Mesenchymal stem cell (in vitro differentiated cells and primary cell): ENCODE data around the gene CLTCL1.

Experiments
- DNase-seq: peaks from one replicate; pipeline ENCODE4 v3.0.0-alpha.2; 2013
- H2AFZ ChIP-seq: one replicate; pipeline ENCODE4 v1.6.1; 2013; ENCODE audit warnings: low read depth, mild to moderate bottlenecking, control low read depth, inconsistent platforms, low read length, moderate library complexity
- H2AK5ac ChIP-seq: 2 replicates; pipeline ENCODE4 v1.6.1; 2013; ENCODE audit warnings: low read length, moderate library complexity, mild to moderate bottlenecking, inconsistent platforms; ENCODE audit not compliant: severe bottlenecking
- H2BK120ac ChIP-seq: one replicate; pipeline ENCODE4 v1.6.1; 2013; ENCODE audit warnings: low read depth, mild to moderate bottlenecking, inconsistent platforms, low read length, moderate library complexity
- H2BK12ac ChIP-seq, 2 experiments: one replicate each; pipeline ENCODE4 v1.6.1; 2013; ENCODE audit warnings: inconsistent platforms in 2 of 2, low read length in 2 of 2, mild to moderate bottlenecking in 2 of 2, moderate library complexity in 2 of 2, control low read depth in 1 of 2
- H2BK15ac ChIP-seq: one replicate; pipeline ENCODE4 v1.6.1; 2013; ENCODE audit warnings: mild to moderate bottlenecking, low read depth, inconsistent platforms; ENCODE audit not compliant: poor library complexity, severe bottlenecking
- H2BK5ac ChIP-seq: 2 replicates; pipeline ENCODE4 v1.6.1; 2013; ENCODE audit warnings: low read depth, mild to moderate bottlenecking, low read length, control low read depth, inconsistent platforms; ENCODE audit not compliant: poor library complexity, severe bottlenecking
- H3K14ac ChIP-seq, 2 experiments: one replicate each; pipeline ENCODE4 v1.6.1; 2013; ENCODE audit warnings: inconsistent platforms in 2 of 2, low read length in 2 of 2, control low read depth in 1 of 2, mild to moderate bottlenecking in 1 of 2, moderate library complexity in 1 of 2
- H3K18ac ChIP-seq, 2 experiments: one replicate each; pipeline ENCODE4 v1.6.1; 2013; ENCODE audit warnings: inconsistent platforms in 2 of 2, low read length in 2 of 2, control low read depth in 1 of 2, low read depth in 1 of 2, mild to moderate bottlenecking in 1 of 2
- H3K23ac ChIP-seq, 2 experiments: one replicate each; pipeline ENCODE4 v1.6.1; 2013; ENCODE audit warnings: inconsistent platforms in 2 of 2, low read length in 2 of 2, mild to moderate bottlenecking in 2 of 2, moderate library complexity in 2 of 2, control low read depth in 1 of 2
- H3K27ac ChIP-seq: 2 replicates; pipeline ENCODE4 v1.5.1; 2013; ENCODE audit warnings: mild to moderate bottlenecking, moderate library complexity, low read length, control low read depth, inconsistent platforms; ENCODE audit not compliant: poor library complexity, severe bottlenecking
- H3K27me3 ChIP-seq, 2 experiments: 2 replicates each; pipeline versions ENCODE4 v1.6.1 to v1.7.0; 2013; ENCODE audit warnings: low read length in 2 of 2, mild to moderate bottlenecking in 2 of 2, moderate library complexity in 2 of 2, control low read depth in 1 of 2, inconsistent platforms in 1 of 2; ENCODE audit not compliant: control insufficient read depth in 1 of 2, insufficient read depth in 1 of 2
- H3K36me3 ChIP-seq, 2 experiments: 2 replicates each; pipeline versions ENCODE4 v1.6.1 to v1.7.0; 2013; ENCODE audit warnings: low read length in 2 of 2, control low read depth in 1 of 2, inconsistent platforms in 1 of 2, low read depth in 1 of 2, mild to moderate bottlenecking in 1 of 2; ENCODE audit not compliant: insufficient read depth in 2 of 2, control insufficient read depth in 1 of 2
- H3K4ac ChIP-seq, 2 experiments: one replicate each; pipeline ENCODE4 v1.6.1; 2013; ENCODE audit warnings: inconsistent platforms in 2 of 2, low read length in 2 of 2, mild to moderate bottlenecking in 2 of 2, moderate library complexity in 2 of 2, control low read depth in 1 of 2, low read depth in 1 of 2
- H3K4me1 ChIP-seq: 2 replicates; pipeline ENCODE4 v1.6.1; 2013; ENCODE audit warnings: low read depth, low read length, control low read depth; ENCODE audit not compliant: control insufficient read depth, insufficient read depth
- H3K4me2 ChIP-seq: 2 replicates; pipeline ENCODE4 v1.6.1; 2013; ENCODE audit warnings: low read length, mild to moderate bottlenecking, inconsistent platforms; ENCODE audit not compliant: poor library complexity, severe bottlenecking
- H3K4me3 ChIP-seq, 2 experiments: 2 replicates each; pipeline versions ENCODE4 v1.5.1 to v1.7.0; 2013; ENCODE audit warnings: low read length in 2 of 2, mild to moderate bottlenecking in 2 of 2, control low read depth in 1 of 2, low read depth in 1 of 2; ENCODE audit not compliant: insufficient read depth in 1 of 2
- H3K79me1 ChIP-seq: replicated peaks from 2 replicates; pipeline ENCODE4 v1.6.1; 2013; ENCODE audit warnings: mild to moderate bottlenecking, control low read depth, low read length, inconsistent platforms; ENCODE audit not compliant: poor library complexity, severe bottlenecking
- H3K9ac ChIP-seq: 2 replicates; pipeline ENCODE4 v1.7.0; 2013; ENCODE audit warnings: mild to moderate bottlenecking, low read length, moderate library complexity
- H3K9me3 ChIP-seq: 2 replicates; pipeline ENCODE4 v1.7.0; 2013; ENCODE audit warnings: mild to moderate bottlenecking, low read length; ENCODE audit not compliant: control insufficient read depth
- H4K8ac ChIP-seq: one replicate; pipeline ENCODE4 v1.6.1; 2013; ENCODE audit warnings: inconsistent platforms, mild to moderate bottlenecking, low read length, moderate library complexity
- H4K91ac ChIP-seq: one replicate; pipeline ENCODE4 v1.6.1; 2013; ENCODE audit warnings: mild to moderate bottlenecking, low read length, inconsistent platforms
- WGBS: methylation state at CpG from one replicate; pipeline ENCODE4 v1.1.7; 2013; ENCODE audit warnings: mixed read lengths; 5-methylcytosine and 5-hydroxymethylcytosine counted together

The CLTCL1 gene

GRCh38 chr22:19183216-19183615 lies 108.3 kb downstream of the CLTCL1 start:
- WGBS = 90% methylated on average over 9 of the region's 9 CpGs
- Histone ChIP-seq H2BK15ac (no peak overlapping the region), H2BK12ac (no peak overlapping the region), H3K4me2 (no peak overlapping the region), H3K23ac (no peak overlapping the region), H3K9me3 (no peaks in the 10 kb centered on the region), H3K4me1 (peaks cover 11% of the 10 kb centered on the region), H3K4me3 (no peak overlapping the region), H3K4ac (no peak overlapping the region), H3K18ac (no peak overlapping the region), H3K27ac (no peak overlapping the region), H3K36me3 (peaks cover 0 to 33% of the 10 kb centered on the region in 2 experiments), H3K14ac (no peak overlapping the region), H4K8ac (no peak overlapping the region), H2AFZ (no peak overlapping the region), H2BK120ac (no peak overlapping the region), H3K79me1 (no peaks in the 10 kb centered on the region), H3K9ac (no peak overlapping the region), H2BK5ac (no peak overlapping the region), H3K27me3 (no peaks in the 10 kb centered on the region), H2AK5ac (no peak overlapping the region), H4K91ac (no peak overlapping the region)
- no peak for DNase-seq

- Histone ChIP-seq H2BK15ac (no peak overlapping the region), H4K91ac (no peak overlapping the region)
- 90% methylated on average over 6 of the region's 9 CpGs for WGBS
Observed at GRCh38 chr22:19182472-19183157, 108.9 kb downstream of the CLTCL1 start.

GRCh38 chr22:19181786-19182471 lies 109.6 kb downstream of the CLTCL1 start:
- Histone ChIP-seq H3K36me3 (peaks cover 2 to 32% of the 10 kb centered on the region in 2 experiments), H3K79me1 (no peaks in the 10 kb centered on the region), H3K27ac (no peak overlapping the region), H2BK15ac (no peak overlapping the region), H2BK12ac (no peak overlapping the region), H3K4ac (no peak overlapping the region), H2AK5ac (no peak overlapping the region), H2BK5ac (no peak overlapping the region), H3K9ac (no peak overlapping the region), H4K91ac (peak overlapping the region; percentile 9), H3K9me3 (no peaks in the 10 kb centered on the region), H3K18ac (no peak overlapping the region), H4K8ac (no peak overlapping the region), H3K4me3 (no peak overlapping the region), H3K23ac (no peak overlapping the region), H3K27me3 (no peaks in the 10 kb centered on the region), H3K4me1 (peaks cover 17% of the 10 kb centered on the region), H3K4me2 (no peak overlapping the region), H2AFZ (no peak overlapping the region), H2BK120ac (no peak overlapping the region), H3K14ac (no peak overlapping the region)
- WGBS = 83% methylated on average over 12 of the region's 12 CpGs
- DNase-seq = no peak

More at GRCh38 chr22:19182472-19183157, 108.9 kb downstream of the CLTCL1 start:
- H3K18ac ChIP-seq = no peak overlapping the region
- H4K8ac ChIP-seq = no peak overlapping the region
- H2AFZ ChIP-seq = no peak overlapping the region
- H2BK12ac ChIP-seq = no peak overlapping the region
- H3K4me1 ChIP-seq = peaks cover 11% of the 10 kb centered on the region
- no peak overlapping the region for H2BK5ac ChIP-seq
- H3K36me3 ChIP-seq = peaks cover 0 to 30% of the 10 kb centered on the region in 2 experiments
- no peak overlapping the region for H3K9ac ChIP-seq
- no peak overlapping the region for H3K4me2 ChIP-seq
- no peaks in the 10 kb centered on the region for H3K9me3 ChIP-seq
- H3K27ac ChIP-seq = no peak overlapping the region
- DNase-seq = no peak
- no peak overlapping the region for H3K23ac ChIP-seq
- no peak overlapping the region for H2AK5ac ChIP-seq
- H3K27me3 ChIP-seq = no peaks in the 10 kb centered on the region
- no peak overlapping the region for H2BK120ac ChIP-seq
- H3K4ac ChIP-seq = no peak overlapping the region
- no peak overlapping the region for H3K14ac ChIP-seq
- no peaks in the 10 kb centered on the region for H3K79me1 ChIP-seq
- no peak overlapping the region for H3K4me3 ChIP-seq

GRCh38 chr22:19180740-19181410 lies 110.6 kb downstream of the CLTCL1 start:
- 91% methylated on average over 11 of the region's 11 CpGs for WGBS
- H3K9me3 ChIP-seq = no peaks in the 10 kb centered on the region
- peaks cover 8 to 40% of the 10 kb centered on the region in 2 experiments for H3K36me3 ChIP-seq
- no peak for DNase-seq
- H2BK12ac ChIP-seq = no peak overlapping the region
- no peak overlapping the region for H3K14ac ChIP-seq
- H2BK15ac ChIP-seq = no peak overlapping the region
- no peak overlapping the region for H3K9ac ChIP-seq
- H3K4me2 ChIP-seq = no peak overlapping the region
- H4K8ac ChIP-seq = no peak overlapping the region
- no peak overlapping the region for H3K4me3 ChIP-seq
- no peak overlapping the region for H3K23ac ChIP-seq
- no peak overlapping the region for H4K91ac ChIP-seq
- H2AK5ac ChIP-seq = no peak overlapping the region
- no peak overlapping the region for H2AFZ ChIP-seq
- no peak overlapping the region for H3K27ac ChIP-seq
- no peak overlapping the region for H3K4ac ChIP-seq
- no peak overlapping the region for H2BK5ac ChIP-seq
- no peak overlapping the region for H3K18ac ChIP-seq
- H2BK120ac ChIP-seq = no peak overlapping the region
- H3K79me1 ChIP-seq = peaks cover 8% of the 10 kb centered on the region
- H3K4me1 ChIP-seq = peaks cover 26% of the 10 kb centered on the region
- H3K27me3 ChIP-seq = no peaks in the 10 kb centered on the region
